Activated gamma-delta T cell treated with anti-CD3 and anti-CD28 coated beads, Interleukin-2, amount 50 U/mL, for 16 hours (primary cell): ENCODE measurements around the gene IFNA5.

Experiments
- DNase-seq: peaks from one replicate; pipeline ENCODE4 v3.0.0-alpha.2; 2020; ENCODE audit warnings: low read depth

Gene IFNA5

GRCh38 chr9:21294364-21294774 lies 10.7 kb downstream of the IFNA5 start:
- no peak for DNase-seq

GRCh38 chr9:21289848-21290247 lies 15.3 kb downstream of the IFNA5 start:
- DNase-seq, result no peak

GRCh38 chr9:21287280-21287679 lies 17.8 kb downstream of the IFNA5 start:
- no peak for DNase-seq

GRCh38 chr9:21286659-21287058 lies 18.5 kb downstream of the IFNA5 start:
- no peak for DNase-seq

- DNase-seq, result no peak
Measured at GRCh38 chr9:21286099-21286498, 19.0 kb downstream of the IFNA5 start.

GRCh38 chr9:21281275-21281674 lies 23.8 kb downstream of the IFNA5 start:
- no peak for DNase-seq

GRCh38 chr9:21268347-21268657 lies 36.8 kb downstream of the IFNA5 start:
- no peak for DNase-seq

- no peak for DNase-seq
Measured at GRCh38 chr9:21267485-21268346, 37.4 kb downstream of the IFNA5 start.

- no peak for DNase-seq
Measured at GRCh38 chr9:21266733-21267484, 38.2 kb downstream of the IFNA5 start.

GRCh38 chr9:21265421-21266189 lies 39.5 kb downstream of the IFNA5 start:
- DNase-seq, result no peak

- DNase-seq, result no peak
Measured at GRCh38 chr9:21255538-21256212, 49.4 kb downstream of the IFNA5 start.
